HCT116 (cell line): ENCODE measurements around the gene GLUD1.
"Not testable (repeated sequence)": the region's sequence is repeated elsewhere in the genome, so short reads cannot be mapped to it uniquely, and the experiment has no call there.

Experiments
- CBX3 ChIP-seq: IDR thresholded peaks from 2 replicates; pipeline ENCODE4 v1.6.1; 2012; ENCODE audit warnings: low read depth
- EZH2 ChIP-seq: fragments of 200-600 bp; sonication (generic); IDR thresholded peaks from 2 replicates; pipeline ENCODE4 v1.6.1; 2017; ENCODE audit warnings: antibody characterized with exemption, mixed run types
- FOSL1 ChIP-seq: IDR thresholded peaks from 2 replicates; pipeline ENCODE4 v1.6.1; 2012; ENCODE audit warnings: low read depth
- POLR2A ChIP-seq: IDR thresholded peaks from 2 replicates; pipeline ENCODE4 v1.7.0; 2011; ENCODE audit warnings: borderline replicate concordance; ENCODE audit not compliant: insufficient read depth, insufficient read length; ENCODE audit errors: extremely low read depth
- POLR2AphosphoS5 ChIP-seq: IDR thresholded peaks from 2 replicates; pipeline ENCODE4 v1.6.1; 2011; ENCODE audit warnings: mild to moderate bottlenecking, low read depth, low read length, moderate library complexity
- RAD21 ChIP-seq: IDR thresholded peaks from 2 replicates; pipeline ENCODE4 v1.6.1; 2012; ENCODE audit warnings: low read depth, mild to moderate bottlenecking
- SIN3A ChIP-seq: IDR thresholded peaks from 2 replicates; pipeline ENCODE4 v1.6.1; 2012; ENCODE audit warnings: low read depth
- SP1 ChIP-seq: IDR thresholded peaks from 2 replicates; pipeline ENCODE4 v1.6.1; 2012; ENCODE audit warnings: low read depth
- YY1 ChIP-seq: IDR thresholded peaks from 2 replicates; pipeline ENCODE4 v1.6.1; 2011; ENCODE audit warnings: low read length, low read depth, moderate library complexity, mild to moderate bottlenecking; ENCODE audit not compliant: insufficient replicate concordance; ENCODE audit errors: extremely low read depth
- ZFX ChIP-seq: fragments of 450-650 bp; IDR thresholded peaks from 2 replicates; pipeline ENCODE4 v1.6.1; 2017
- TF ChIP-seq, protein P1 (sequence below), 3 experiments: fragments of 200-600 bp in 1 of 3; sonication (generic) in 1 of 3; IDR thresholded peaks in 2 of 3; conservative IDR thresholded peaks in 1 of 3; 2 replicates each; pipeline ENCODE4 v1.5.1; 2012 to 2017; ENCODE audit warnings: low read depth in 2 of 3, low read length in 2 of 3, antibody characterized with exemption in 1 of 3, borderline replicate concordance in 1 of 3, control low read depth in 1 of 3, mild to moderate bottlenecking in 1 of 3, mixed read lengths in 1 of 3, mixed run types in 1 of 3, moderate library complexity in 1 of 3; ENCODE audit not compliant: insufficient read depth in 1 of 3
- TF ChIP-seq, protein P2 (sequence below): IDR thresholded peaks from 2 replicates; pipeline ENCODE4 v1.6.1; 2012

DNA sequence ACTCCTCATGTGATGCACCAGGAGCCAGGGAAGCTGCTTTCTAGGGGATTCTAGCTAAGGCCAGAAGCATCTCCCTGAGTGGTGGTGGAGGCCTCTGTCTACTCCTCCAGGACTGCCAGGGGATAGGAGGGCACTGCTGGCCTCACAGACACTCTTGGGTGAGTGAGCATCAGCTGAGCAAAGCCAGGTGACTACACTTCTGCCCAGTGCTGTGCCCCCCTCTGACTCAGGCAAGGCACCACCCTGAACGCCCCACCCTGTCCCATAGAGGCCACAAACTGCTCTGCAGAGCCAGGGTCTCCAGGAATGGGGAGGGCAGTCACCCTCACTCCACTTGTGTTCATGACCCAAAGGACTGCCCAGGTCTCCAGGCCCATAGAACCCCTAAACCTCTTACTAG, 75.1 kb downstream of the GLUD1 start:
- TF ChIP-seq, protein P1, sequence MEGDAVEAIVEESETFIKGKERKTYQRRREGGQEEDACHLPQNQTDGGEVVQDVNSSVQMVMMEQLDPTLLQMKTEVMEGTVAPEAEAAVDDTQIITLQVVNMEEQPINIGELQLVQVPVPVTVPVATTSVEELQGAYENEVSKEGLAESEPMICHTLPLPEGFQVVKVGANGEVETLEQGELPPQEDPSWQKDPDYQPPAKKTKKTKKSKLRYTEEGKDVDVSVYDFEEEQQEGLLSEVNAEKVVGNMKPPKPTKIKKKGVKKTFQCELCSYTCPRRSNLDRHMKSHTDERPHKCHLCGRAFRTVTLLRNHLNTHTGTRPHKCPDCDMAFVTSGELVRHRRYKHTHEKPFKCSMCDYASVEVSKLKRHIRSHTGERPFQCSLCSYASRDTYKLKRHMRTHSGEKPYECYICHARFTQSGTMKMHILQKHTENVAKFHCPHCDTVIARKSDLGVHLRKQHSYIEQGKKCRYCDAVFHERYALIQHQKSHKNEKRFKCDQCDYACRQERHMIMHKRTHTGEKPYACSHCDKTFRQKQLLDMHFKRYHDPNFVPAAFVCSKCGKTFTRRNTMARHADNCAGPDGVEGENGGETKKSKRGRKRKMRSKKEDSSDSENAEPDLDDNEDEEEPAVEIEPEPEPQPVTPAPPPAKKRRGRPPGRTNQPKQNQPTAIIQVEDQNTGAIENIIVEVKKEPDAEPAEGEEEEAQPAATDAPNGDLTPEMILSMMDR (IDR thresholded peaks at IDR 0.05 in 2 of 3, conservative IDR thresholded peaks at IDR 0.05 in 1 of 3; ENCODE audit: borderline replicate concordance in 1 of 3, insufficient read depth in 1 of 3, low read depth in 2 of 3, low read length in 2 of 3): not testable (repeated sequence)
- TF ChIP-seq, protein P2, sequence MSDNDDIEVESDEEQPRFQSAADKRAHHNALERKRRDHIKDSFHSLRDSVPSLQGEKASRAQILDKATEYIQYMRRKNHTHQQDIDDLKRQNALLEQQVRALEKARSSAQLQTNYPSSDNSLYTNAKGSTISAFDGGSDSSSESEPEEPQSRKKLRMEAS: not testable (repeated sequence)
- TF ChIP-seq ZFX, CBX3, POLR2AphosphoS5, RAD21, EZH2, SP1, FOSL1, POLR2A, SIN3A, YY1: not testable (repeated sequence)
